ENCODE measurements around the gene FAM3C.
"Not testable (repeated sequence)": the region's sequence is repeated elsewhere in the genome, so short reads cannot be mapped to it uniquely, and the experiment has no call there.

Gene FAM3C

GRCh38 chr7:121395961-121396757 lies at the start of gene FAM3C:
Gene FAM3C (minus strand): TSS chr7:121396308. CDS start chr7:121382969, 13,339 bp downstream.
- DNase-seq = no peak

GRCh38 chr7:121442845-121443244 lies 46.7 kb upstream of the FAM3C start:
- no peak for DNase-seq

- no peak for DNase-seq
These were observed 44.9 kb upstream of the FAM3C start for GRCh38 chr7:121440857-121441503.

- not testable (repeated sequence) for DNase-seq
These were observed 42.2 kb upstream of the FAM3C start for GRCh38 chr7:121438043-121438955.

GRCh38 chr7:121437470-121437869 lies 41.4 kb upstream of the FAM3C start:
- no peak for DNase-seq

GRCh38 chr7:121436688-121437087 lies 40.6 kb upstream of the FAM3C start:
- no peak for DNase-seq

- no peak for DNase-seq
These were observed 40.0 kb upstream of the FAM3C start for GRCh38 chr7:121436136-121436535.

- no peak for DNase-seq
These were observed 37.7 kb upstream of the FAM3C start for GRCh38 chr7:121433775-121434174.

- DNase-seq = not testable (repeated sequence)
These were observed 36.4 kb upstream of the FAM3C start for GRCh38 chr7:121432486-121432885.

GRCh38 chr7:121431996-121432395 lies 35.9 kb upstream of the FAM3C start:
- DNase-seq = no peak

- no peak for DNase-seq
These were observed 35.4 kb upstream of the FAM3C start for GRCh38 chr7:121431389-121431995.

- no peak for DNase-seq
These were observed 34.5 kb upstream of the FAM3C start for GRCh38 chr7:121430558-121430957.

GRCh38 chr7:121429798-121430197 lies 33.7 kb upstream of the FAM3C start:
- no peak for DNase-seq

- no peak for DNase-seq
These were observed 32.9 kb upstream of the FAM3C start for GRCh38 chr7:121428855-121429489.

- DNase-seq = not testable (repeated sequence)
These were observed 25.6 kb upstream of the FAM3C start for GRCh38 chr7:121421743-121422142.

- no peak for DNase-seq
These were observed 24.9 kb upstream of the FAM3C start for GRCh38 chr7:121420976-121421375.

GRCh38 chr7:121419201-121420148 lies 23.4 kb upstream of the FAM3C start:
- DNase-seq = no peak

- DNase-seq = no peak
These were observed 20.4 kb upstream of the FAM3C start for GRCh38 chr7:121416533-121416932.

- no peak for DNase-seq
These were observed 18.3 kb upstream of the FAM3C start for GRCh38 chr7:121414436-121414835.

- no peak for DNase-seq
These were observed 15.5 kb upstream of the FAM3C start for GRCh38 chr7:121411597-121411979.

Data from SIG-M5 (cell line).